Mucosa of descending colon (tissue), 3 donors: Measurements from ENCODE around the gene LRIT3. TPM values are rescaled to one million over a fixed set of nuclear protein-coding genes. Genes with fewer than 3 reads are reported as not detected.

Source experiments
- ATAC-seq: fragments of 200-7000 bp; cut with Tn5 transposase; one replicate; pipeline ENCODE4 v1.9.1; 2020; ENCODE audit warnings: mild to moderate bottlenecking, moderate library complexity
- DNase-seq, 3 donors: peaks; one replicate each; pipeline ENCODE4 v3.0.0-alpha.2; 2020
- H3K36me3 ChIP-seq: fragments of 200-600 bp; one replicate; pipeline ENCODE4 v1.8.0; 2021; ENCODE audit warnings: low read depth, mild to moderate bottlenecking
- H3K4me1 ChIP-seq: fragments of 200-600 bp; one replicate; pipeline ENCODE4 v1.8.0; 2021; ENCODE audit warnings: low read depth, mild to moderate bottlenecking
- H3K4me3 ChIP-seq: fragments of 200-600 bp; one replicate; pipeline ENCODE4 v1.8.0; 2021; ENCODE audit warnings: mild to moderate bottlenecking
- H3K9me3 ChIP-seq: fragments of 200-600 bp; one replicate; pipeline ENCODE4 v1.8.0; 2021; ENCODE audit warnings: mild to moderate bottlenecking
- CTCF ChIP-seq: fragments of 200-600 bp; IDR thresholded peaks from one replicate; pipeline ENCODE4 v1.8.0; 2022; ENCODE audit warnings: antibody characterized with exemption, mild to moderate bottlenecking
- intact Hi-C, 2 donors: fragments of 100-400 bp; cut with DNase I in 1 of 2; cut with micrococcal nuclease in 1 of 2; formaldehyde crosslinking; loops; one replicate each; pipeline versions ENCODE4 v1.11.0 to v1.11.1; 2022; cut with DNase I, micrococcal nuclease
- total RNA-seq, 3 donors: library from RNA; stranded (reverse); fragmentation: NEBNext Ultra II Directional in 2 of 3; extraction: Animal tissue kit (Norgen Biotek cat#: 25700) in 2 of 3; gene quantifications; one replicate each; pipeline versions ENCODE4 v1.2.1 to v1.2.4, GENCODE V29; 2021 to 2023
- donor health status: DM: no; HTN: no; CAD: no; lungs with moderate emphysema.
- donor health status: DM: no; HTN: no; CAD: no.
- donor health status: DM: no; HTN: yes; CAD: no.

LRIT3 gene
- total RNA-seq, 3 donors from 2014 or later, result 0.06 TPM; not detected in 2

DNA sequence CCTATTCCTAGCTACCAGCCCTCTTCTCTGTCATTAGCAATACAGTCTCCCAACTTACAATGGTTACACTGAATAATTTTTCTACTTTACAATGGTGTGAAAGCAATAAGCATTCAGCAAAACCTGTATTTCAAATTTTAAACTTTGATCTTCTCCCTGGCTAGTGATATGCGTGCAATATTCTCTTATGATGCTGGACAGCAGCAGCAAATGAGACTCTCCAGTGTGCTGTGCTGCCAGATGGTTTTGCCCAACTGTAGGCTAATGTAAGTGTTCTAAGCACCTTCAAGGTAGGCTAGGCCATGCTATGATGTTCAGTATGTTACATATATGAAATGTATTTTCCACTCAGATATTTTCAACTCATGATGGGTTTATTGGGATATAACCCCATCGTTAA lies 38.3 kb upstream of the LRIT3 start:
- ATAC-seq, result no peak
- no peak for DNase-seq
- intact Hi-C loops, result loop anchor here in 1 of 2 donors (10.0 kb wide), 1 partner anchor 385 kb away; no protein-coding TSS in a partner anchor

GRCh38 chr4:109810552-109811387 lies 37.1 kb upstream of the LRIT3 start:
- ATAC-seq, result no peak
- Histone ChIP-seq H3K36me3 (no peaks in the 10 kb centered on the region), H3K4me3 (no peak overlapping the region), H3K4me1 (no peaks in the 10 kb centered on the region), H3K9me3 (no peaks in the 10 kb centered on the region)
- no peak for TF ChIP-seq CTCF
- peak in 1 of 3 donors; percentile 50 for DNase-seq
- intact Hi-C loops, result loop anchor here in 1 of 2 donors (10.0 kb wide), 1 partner anchor 386 kb away; no protein-coding TSS in a partner anchor

More for the DNA sequence above, 38.3 kb upstream of the LRIT3 start:
- Histone ChIP-seq H3K4me3 (no peak overlapping the region), H3K36me3 (no peaks in the 10 kb centered on the region), H3K4me1 (no peaks in the 10 kb centered on the region), H3K9me3 (no peaks in the 10 kb centered on the region)
- TF ChIP-seq CTCF, result no peak

- DNase-seq, result no peak
Observed at GRCh38 chr4:109811707-109812106, 36.2 kb upstream of the LRIT3 start.

DNA sequence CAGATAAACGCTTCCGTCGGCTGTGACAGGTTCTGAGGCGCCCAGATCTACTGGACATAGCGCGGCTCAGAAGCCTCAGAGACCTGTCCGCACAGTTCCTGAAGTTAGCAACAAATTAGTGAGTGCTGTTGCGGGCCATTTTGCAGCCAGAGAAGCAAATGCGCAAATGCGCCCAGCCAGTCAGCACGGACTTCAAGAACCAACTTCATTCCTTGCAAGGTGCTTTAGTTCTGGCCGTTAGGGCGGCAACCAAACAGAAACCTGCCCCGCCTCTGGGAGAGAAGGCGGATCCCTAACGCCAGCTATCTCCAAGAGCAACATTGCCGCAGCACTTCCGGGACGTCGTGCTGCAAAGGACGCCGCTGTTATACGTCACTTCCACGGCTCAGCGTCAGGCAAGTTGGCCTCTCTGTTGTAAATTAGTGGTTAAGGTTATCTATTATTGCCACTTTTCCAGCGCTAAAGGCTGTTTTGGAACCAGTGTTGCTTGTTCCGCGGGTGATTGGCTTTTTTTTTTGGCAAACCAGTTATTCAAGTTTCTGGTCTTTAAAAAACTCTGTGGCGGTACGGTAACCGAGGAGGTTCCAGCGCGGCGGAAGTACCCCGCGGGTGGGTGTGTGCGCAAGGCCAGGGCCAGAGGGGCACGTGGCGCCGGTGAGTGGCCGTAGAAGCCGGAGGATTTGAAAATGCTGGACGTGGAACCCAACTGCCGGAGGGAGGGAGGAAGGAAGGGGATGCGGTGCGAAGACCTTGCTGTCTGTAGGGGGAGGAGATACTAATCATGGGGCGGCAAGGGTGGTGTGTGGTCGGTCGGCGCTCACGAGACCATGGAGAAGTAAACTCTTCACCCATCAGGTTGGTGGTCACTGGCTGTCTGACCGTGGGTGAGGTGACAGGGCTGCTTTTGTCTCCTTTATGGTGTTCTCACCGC lies 32.5 kb upstream of the LRIT3 start, which contains the start of gene GAR1:
Gene GAR1 (plus strand): TSS at position 612 of the 931 bp plus-strand sequence. CDS start 403 bp downstream, outside the sequence.
- H3K9me3 ChIP-seq, result no peaks in the 10 kb centered on the region
- H3K4me3 ChIP-seq, result peak within 1 kb of the TSS; percentile 46
- DNase-seq (peak; percentile 92 to 97 (median 95)), ATAC-seq (peak; percentile 99)
- no peak for TF ChIP-seq CTCF
- no peaks in the 10 kb centered on the region for H3K36me3 ChIP-seq
- intact Hi-C loops, result loop anchor here in 1 of 2 donors (10.0 kb wide), 1 partner anchor 391 kb away; no protein-coding TSS in a partner anchor
- H3K4me1 ChIP-seq, result peaks cover 7% of the 10 kb centered on the region

More at GRCh38 chr4:109811707-109812106, 36.2 kb upstream of the LRIT3 start:
- Histone ChIP-seq H3K4me3 (no peak overlapping the region), H3K9me3 (no peaks in the 10 kb centered on the region), H3K4me1 (peaks cover 6% of the 10 kb centered on the region), H3K36me3 (no peaks in the 10 kb centered on the region)
- ATAC-seq, result no peak
- no peak for TF ChIP-seq CTCF
- intact Hi-C loops, result loop anchor here in 1 of 2 donors (10.0 kb wide), 1 partner anchor 387 kb away; no protein-coding TSS in a partner anchor

DNA sequence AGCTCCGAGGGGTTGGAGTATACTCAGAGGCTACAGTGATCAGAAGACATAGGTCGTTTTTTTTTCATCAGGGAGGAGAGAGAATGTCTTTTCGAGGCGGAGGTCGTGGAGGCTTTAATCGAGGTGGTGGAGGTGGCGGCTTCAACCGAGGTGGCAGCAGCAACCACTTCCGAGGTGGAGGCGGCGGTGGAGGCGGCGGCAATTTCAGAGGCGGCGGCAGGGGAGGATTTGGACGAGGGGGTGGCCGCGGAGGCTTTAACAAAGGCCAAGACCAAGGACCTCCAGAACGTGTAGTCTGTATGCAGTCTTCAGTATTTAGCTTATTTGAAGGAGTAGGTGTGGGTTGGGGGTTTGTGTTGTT lies 31.8 kb upstream of the LRIT3 start:
- Histone ChIP-seq H3K4me1 (peaks cover 7% of the 10 kb centered on the region), H3K36me3 (no peaks in the 10 kb centered on the region), H3K4me3 (peak overlapping the region; percentile 46), H3K9me3 (no peaks in the 10 kb centered on the region)
- ATAC-seq (peak; percentile 13), DNase-seq (peak; percentile 25 to 61 (median 52))
- TF ChIP-seq CTCF, result no peak
- intact Hi-C loops, result loop anchor here in 1 of 2 donors (10.0 kb wide), 1 partner anchor 391 kb away; no protein-coding TSS in a partner anchor
